HEK293T (cell line): ENCODE measurements around the gene DDX47.
"Not testable (repeated sequence)": the region's sequence is repeated elsewhere in the genome, so short reads cannot be mapped to it uniquely, and the experiment has no call there.

Source experiments
- ARNT ChIP-seq: fragments of 450-650 bp; IDR thresholded peaks from 2 replicates; pipeline ENCODE4 v1.6.1; 2017; ENCODE audit warnings: mild to moderate bottlenecking
- BHLHE40 ChIP-seq: fragments of 450-650 bp; IDR thresholded peaks from 2 replicates; pipeline ENCODE4 v1.6.1; 2016; ENCODE audit warnings: mild to moderate bottlenecking, moderate library complexity, borderline replicate concordance
- CTBP1 ChIP-seq: fragments of 450-650 bp; IDR thresholded peaks from 2 replicates; pipeline ENCODE4 v1.6.1; 2016; ENCODE audit warnings: borderline replicate concordance
- ELF4 ChIP-seq: fragments of 450-650 bp; IDR thresholded peaks from 2 replicates; pipeline ENCODE4 v1.6.1; 2017; ENCODE audit warnings: antibody characterized with exemption
- FOXA1 ChIP-seq: fragments of 450-650 bp; IDR thresholded peaks from 2 replicates; pipeline ENCODE4 v1.6.1; 2016; ENCODE audit warnings: mild to moderate bottlenecking
- FOXK2 ChIP-seq: fragments of 450-650 bp; IDR thresholded peaks from 2 replicates; pipeline ENCODE4 v1.6.1; 2016; ENCODE audit warnings: mild to moderate bottlenecking
- FOXM1 ChIP-seq: fragments of 450-650 bp; IDR thresholded peaks from 2 replicates; pipeline ENCODE4 v1.6.1; 2017; ENCODE audit warnings: mild to moderate bottlenecking, borderline replicate concordance
- HDGF ChIP-seq: fragments of 450-650 bp; IDR thresholded peaks from 2 replicates; pipeline ENCODE4 v1.6.1; 2017; ENCODE audit warnings: antibody characterized with exemption, borderline replicate concordance
- L3MBTL2 ChIP-seq: fragments of 450-650 bp; conservative IDR thresholded peaks from 2 replicates; pipeline ENCODE4 v1.6.1; 2016; ENCODE audit warnings: mild to moderate bottlenecking
- NFRKB ChIP-seq: fragments of 450-650 bp; IDR thresholded peaks from 2 replicates; pipeline ENCODE4 v1.6.1; 2016; ENCODE audit warnings: mild to moderate bottlenecking, moderate library complexity
- SP1 ChIP-seq: fragments of 450-650 bp; IDR thresholded peaks from 2 replicates; pipeline ENCODE4 v1.6.1; 2017
- TARDBP ChIP-seq: fragments of 450-650 bp; IDR thresholded peaks from 2 replicates; pipeline ENCODE4 v1.6.1; 2016
- ZNF384 ChIP-seq: fragments of 450-650 bp; IDR thresholded peaks from 2 replicates; pipeline ENCODE4 v1.6.1; 2016

GRCh38 chr12:12839439-12839838 is 26.3 kb downstream of the DDX47 start:
- TF ChIP-seq HDGF, FOXK2, TARDBP, SP1, ELF4, NFRKB, ZNF384, BHLHE40, ARNT, CTBP1, L3MBTL2, FOXA1, FOXM1: not testable (repeated sequence)
